Subcutaneous adipose tissue (tissue), 4 donors: ENCODE measurements around the gene GFRAL. TPM values are rescaled to one million over a fixed set of nuclear protein-coding genes. Genes with fewer than 3 reads are reported as not detected.

Source experiments
- total RNA-seq, 4 donors: library from RNA; depleted of rRNA; stranded (reverse); fragments of >200 nt; gene quantifications; one replicate each; pipeline ENCODE4 v1.1.0, GENCODE V29; 2016
- TF ChIP-seq, protein P1 (sequence below): fragments of 450-650 bp; IDR thresholded peaks from one replicate; pipeline ENCODE4 v1.5.1; 2016; ENCODE audit warnings: low read depth, mild to moderate bottlenecking, control low read depth, antibody characterized with exemption, moderate library complexity

GFRAL gene
- total RNA-seq, 4 donors from 2014 or later: not detected

DNA sequence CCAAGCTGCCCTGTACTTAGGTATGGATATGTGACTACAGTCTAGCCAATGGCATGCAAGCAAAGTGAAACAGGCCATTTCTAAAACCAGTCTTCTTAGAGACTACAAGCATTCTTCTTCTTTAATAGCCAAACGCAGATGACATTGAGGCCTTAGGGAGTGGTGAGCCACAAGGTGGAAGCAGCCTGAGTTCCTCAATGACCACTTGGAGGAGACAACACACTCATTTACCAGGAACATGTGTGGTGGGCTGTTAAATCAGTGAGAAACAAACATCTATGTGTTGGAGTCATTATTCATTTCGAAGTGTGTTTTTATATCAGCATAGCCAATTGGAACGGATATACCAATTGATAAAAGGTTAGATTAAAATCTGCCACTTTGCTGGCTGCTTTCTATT is 122.0 kb downstream of the GFRAL start:
- TF ChIP-seq, protein P1, sequence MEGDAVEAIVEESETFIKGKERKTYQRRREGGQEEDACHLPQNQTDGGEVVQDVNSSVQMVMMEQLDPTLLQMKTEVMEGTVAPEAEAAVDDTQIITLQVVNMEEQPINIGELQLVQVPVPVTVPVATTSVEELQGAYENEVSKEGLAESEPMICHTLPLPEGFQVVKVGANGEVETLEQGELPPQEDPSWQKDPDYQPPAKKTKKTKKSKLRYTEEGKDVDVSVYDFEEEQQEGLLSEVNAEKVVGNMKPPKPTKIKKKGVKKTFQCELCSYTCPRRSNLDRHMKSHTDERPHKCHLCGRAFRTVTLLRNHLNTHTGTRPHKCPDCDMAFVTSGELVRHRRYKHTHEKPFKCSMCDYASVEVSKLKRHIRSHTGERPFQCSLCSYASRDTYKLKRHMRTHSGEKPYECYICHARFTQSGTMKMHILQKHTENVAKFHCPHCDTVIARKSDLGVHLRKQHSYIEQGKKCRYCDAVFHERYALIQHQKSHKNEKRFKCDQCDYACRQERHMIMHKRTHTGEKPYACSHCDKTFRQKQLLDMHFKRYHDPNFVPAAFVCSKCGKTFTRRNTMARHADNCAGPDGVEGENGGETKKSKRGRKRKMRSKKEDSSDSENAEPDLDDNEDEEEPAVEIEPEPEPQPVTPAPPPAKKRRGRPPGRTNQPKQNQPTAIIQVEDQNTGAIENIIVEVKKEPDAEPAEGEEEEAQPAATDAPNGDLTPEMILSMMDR: no peak

DNA sequence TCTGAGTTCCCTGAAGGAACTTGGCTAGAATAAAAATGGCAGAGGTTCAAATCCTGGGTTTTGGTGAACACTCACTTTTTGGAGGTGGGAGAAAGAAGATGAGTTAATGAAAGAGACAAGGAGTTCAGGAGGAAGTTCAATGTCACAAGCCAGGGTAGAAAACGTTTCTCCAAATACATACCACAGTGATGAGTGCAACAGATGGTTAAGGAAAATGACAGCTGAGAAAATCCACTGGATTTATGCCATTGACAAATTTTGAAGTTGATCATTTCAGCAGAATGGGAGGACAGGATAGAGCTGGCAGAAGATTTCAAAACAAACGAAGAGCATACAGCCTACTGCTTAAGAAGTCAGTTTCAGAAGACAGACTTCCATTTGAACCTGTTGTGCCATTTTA is 122.7 kb downstream of the GFRAL start:
- TF ChIP-seq, protein P1: no peak

Other genes with a start within 250 kb of the GFRAL start
- under 1 TPM in 1 of 4 donors, not detected in 3; 0.38 TPM for gene HCRTR2, start 153.0 kb upstream of the GFRAL start, total RNA-seq